AG10803 (cell line): ENCODE results near the gene CD3G.
A peak's percentile ranks its signal among the peaks of the same experiment; 100 is the strongest.

ENCODE experiments used
- DNase-seq: peaks from one replicate; pipeline ENCODE4 v3.0.0; 2010; ENCODE audit warnings: low read depth
- H3K4me3 ChIP-seq: 2 replicates; pipeline ENCODE4 v1.5.1; 2011; ENCODE audit warnings: mild to moderate bottlenecking, low read length, control low read depth
- TF ChIP-seq, protein P1 (sequence below): conservative IDR thresholded peaks from 2 replicates; pipeline ENCODE4 v1.5.1; 2011; ENCODE audit warnings: mild to moderate bottlenecking, low read length, control low read depth, inconsistent platforms

Gene CD3G

DNA sequence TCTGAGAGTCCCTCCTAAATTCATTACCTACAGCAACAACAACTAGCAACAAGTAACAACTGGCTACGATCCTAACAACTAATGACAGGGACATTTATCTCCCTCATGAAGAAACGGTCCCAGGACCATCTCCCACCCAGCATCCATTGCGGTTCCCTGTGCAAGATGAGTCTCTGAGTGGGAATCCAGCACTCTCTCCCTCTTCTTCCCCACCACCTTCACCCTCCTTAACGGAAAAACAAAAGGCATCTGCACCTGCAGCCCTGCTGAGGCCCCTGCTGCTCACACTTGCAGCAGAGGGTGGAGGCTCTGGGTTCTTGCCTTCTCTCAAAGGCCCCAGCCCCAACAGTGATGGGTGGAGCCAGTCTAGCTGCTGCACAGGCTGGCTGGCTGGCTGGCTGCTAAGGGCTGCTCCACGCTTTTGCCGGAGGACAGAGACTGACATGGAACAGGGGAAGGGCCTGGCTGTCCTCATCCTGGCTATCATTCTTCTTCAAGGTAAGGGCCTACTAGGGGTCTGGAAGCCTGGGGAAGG lies at the start of gene CD3G:
Gene CD3G (plus strand): TSS at position 364 of the 535 bp plus-strand sequence. CDS start 80 bp downstream, at position 444.
- no peak for DNase-seq
- H3K4me3 ChIP-seq: no peak within 1 kb of the TSS
- TF ChIP-seq, protein P1, sequence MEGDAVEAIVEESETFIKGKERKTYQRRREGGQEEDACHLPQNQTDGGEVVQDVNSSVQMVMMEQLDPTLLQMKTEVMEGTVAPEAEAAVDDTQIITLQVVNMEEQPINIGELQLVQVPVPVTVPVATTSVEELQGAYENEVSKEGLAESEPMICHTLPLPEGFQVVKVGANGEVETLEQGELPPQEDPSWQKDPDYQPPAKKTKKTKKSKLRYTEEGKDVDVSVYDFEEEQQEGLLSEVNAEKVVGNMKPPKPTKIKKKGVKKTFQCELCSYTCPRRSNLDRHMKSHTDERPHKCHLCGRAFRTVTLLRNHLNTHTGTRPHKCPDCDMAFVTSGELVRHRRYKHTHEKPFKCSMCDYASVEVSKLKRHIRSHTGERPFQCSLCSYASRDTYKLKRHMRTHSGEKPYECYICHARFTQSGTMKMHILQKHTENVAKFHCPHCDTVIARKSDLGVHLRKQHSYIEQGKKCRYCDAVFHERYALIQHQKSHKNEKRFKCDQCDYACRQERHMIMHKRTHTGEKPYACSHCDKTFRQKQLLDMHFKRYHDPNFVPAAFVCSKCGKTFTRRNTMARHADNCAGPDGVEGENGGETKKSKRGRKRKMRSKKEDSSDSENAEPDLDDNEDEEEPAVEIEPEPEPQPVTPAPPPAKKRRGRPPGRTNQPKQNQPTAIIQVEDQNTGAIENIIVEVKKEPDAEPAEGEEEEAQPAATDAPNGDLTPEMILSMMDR: no peak

DNA sequence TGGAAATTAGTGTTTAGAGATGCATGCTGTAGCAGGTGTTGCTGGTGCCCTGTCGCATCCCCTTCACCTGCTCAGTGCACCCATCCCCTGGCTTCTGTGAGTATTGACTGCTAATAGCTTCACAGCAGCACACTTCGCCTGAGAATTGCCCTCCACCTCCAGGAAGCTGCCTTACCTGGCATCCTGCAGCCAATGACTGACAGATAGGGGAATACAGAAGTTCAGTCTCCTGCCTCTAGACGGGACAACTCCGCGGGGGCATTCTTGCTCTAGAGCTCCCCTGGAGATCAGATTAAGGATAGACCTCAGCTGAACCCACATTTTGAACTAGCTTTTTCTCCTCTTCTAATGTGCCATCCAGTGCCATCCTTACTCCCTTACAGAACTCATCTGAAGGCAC lies 48.9 kb upstream of the CD3G start:
- TF ChIP-seq, protein P1: no peak
- no peak overlapping the region for H3K4me3 ChIP-seq
- DNase-seq: no peak

DNA sequence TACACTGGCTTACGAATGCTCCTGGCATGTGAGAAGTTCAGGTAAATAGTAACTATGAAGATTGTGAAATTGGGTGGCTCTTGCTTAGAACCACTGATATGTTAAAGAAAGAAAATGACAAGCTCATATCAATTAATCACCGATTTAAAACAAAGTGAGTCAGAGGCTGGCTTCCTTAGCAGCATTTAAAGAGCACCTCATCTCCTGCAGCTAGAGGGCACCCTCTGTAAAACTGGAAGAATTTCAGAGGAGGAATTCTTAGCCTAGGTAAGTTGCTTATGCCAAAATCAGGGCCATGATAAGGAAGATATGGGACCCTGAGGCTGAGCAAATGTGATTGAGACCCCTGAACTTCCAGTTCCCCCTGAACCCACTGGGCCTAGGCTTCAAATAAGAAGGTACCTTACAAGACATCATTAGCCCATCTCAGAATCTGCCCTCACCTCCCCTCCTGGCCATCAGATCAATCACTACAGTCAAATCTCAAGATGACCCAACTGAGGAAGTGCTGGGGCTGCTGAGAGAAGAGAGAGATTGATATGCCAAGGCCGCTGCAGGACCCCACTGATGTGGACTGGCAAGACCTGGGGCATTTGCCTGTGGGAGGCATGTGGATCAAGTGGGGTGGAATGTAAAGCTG lies 48.2 kb upstream of the CD3G start:
- TF ChIP-seq, protein P1: peak; percentile 45
- peak; percentile 12 for DNase-seq
- no peak overlapping the region for H3K4me3 ChIP-seq

DNA sequence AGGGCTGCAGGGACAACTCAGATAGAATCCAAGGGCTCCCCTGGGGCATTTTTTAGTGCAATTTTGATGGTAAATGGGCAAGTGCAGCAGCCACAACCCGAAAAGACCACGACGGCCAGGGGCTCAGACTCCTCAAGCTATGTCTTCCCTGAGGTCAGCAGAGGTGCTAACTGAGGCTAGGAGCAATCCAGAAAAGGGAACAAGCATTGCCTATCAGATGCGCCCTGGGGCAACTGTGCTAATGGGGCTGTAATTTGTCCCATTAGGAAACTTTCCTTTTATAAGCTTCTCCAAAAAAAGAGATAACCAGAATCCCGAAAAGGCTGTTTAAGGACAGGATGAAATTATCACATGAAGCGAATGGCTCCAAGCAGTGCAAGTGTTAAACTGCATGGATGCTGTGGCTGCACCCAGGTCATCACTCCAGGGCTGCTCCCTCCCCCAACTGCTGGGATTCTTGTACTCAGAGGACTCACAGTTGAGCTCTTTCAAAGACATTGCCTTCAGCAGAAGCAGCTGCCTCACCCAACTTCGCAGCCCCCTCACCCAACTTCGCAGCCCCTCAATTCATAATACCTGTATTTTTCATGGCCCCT lies 42.4 kb upstream of the CD3G start:
- DNase-seq: no peak
- TF ChIP-seq, protein P1: no peak
- no peak overlapping the region for H3K4me3 ChIP-seq

DNA sequence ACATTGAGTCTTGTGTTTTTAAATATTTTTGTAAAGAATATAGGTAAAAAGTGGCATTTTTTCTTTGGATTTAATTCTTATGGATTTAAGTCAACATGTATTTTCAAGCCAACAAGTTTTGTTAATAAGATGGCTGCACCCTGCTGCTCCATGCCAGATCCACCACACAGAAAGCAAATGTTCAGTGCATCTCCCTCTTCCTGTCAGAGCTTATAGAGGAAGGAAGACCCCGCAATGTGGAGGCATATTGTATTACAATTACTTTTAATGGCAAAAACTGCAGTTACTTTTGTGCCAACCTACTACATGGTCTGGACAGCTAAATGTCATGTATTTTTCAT lies 39.9 kb upstream of the CD3G start:
- H3K4me3 ChIP-seq: no peak overlapping the region
- no peak for DNase-seq
- TF ChIP-seq, protein P1: no peak

DNA sequence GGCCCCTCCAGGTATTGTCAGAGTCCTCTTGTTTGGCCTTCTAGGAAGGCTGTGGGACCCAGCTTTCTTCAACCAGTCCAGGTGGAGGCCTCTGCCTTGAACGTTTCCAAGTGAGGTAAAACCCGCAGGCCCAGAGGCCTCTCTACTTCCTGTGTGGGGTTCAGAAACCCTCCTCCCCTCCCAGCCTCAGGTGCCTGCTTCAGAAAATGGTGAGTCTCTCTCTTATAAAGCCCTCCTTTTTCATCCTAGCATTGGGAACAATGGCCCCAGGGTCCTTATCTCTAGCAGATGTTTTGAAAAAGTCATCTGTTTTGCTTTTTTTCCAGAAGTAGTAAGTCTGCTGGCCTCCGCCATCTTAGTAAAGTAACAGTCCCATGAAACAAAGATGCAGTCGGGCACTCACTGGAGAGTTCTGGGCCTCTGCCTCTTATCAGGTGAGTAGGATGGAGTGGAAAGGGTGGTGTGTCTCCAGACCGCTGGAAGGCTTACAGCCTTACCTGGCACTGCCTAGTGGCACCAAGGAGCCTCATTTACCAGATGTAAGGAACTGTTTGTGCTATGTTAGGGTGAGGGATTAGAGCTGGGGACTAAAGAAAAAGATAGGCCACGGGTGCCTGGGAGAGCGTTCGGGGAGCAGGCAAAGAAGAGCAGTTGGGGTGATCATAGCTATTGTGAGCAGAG lies 39.4 kb upstream of the CD3G start, which contains the start of gene CD3E:
Gene CD3E (plus strand): TSS at position 163 of the 681 bp plus-strand sequence. CDS start 223 bp downstream, at position 386.
- no peak within 1 kb of the TSS for H3K4me3 ChIP-seq
- no peak for DNase-seq
- TF ChIP-seq, protein P1: no peak

DNA sequence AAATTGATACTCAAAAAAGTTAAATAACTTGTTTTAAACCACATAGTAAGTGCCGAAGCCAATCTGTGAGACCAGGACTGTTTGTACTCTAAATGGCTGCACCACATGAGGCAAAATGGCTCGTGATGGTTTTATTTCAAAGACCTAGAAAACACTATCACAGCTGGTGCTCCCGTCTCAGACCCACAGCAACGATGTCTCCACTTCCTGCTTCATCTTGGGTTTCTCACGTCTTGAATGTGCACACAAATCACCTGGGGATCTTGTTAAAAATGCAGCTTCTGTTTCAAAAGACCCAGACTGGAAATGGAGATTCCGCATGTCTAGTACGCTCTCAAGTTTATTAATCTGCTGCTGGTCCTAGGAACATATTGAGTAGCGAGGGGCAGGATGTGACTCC lies 38.4 kb upstream of the CD3G start:
- no peak overlapping the region for H3K4me3 ChIP-seq
- TF ChIP-seq, protein P1: no peak
- DNase-seq: no peak
